GM19467 (cell line): ENCODE results near the gene DAB2IP.
"Not testable (repeated sequence)": the region's sequence is repeated elsewhere in the genome, so short reads cannot be mapped to it uniquely, and the experiment has no call there.

Experiments used
- ATAC-seq: cut with Tn5 transposase; IDR thresholded peaks from one replicate; pipeline ENCODE4 v1.9.1; 2021; ENCODE audit warnings: mild to moderate bottlenecking, moderate library complexity; ENCODE audit not compliant: unreplicated experiment

DAB2IP gene

DNA sequence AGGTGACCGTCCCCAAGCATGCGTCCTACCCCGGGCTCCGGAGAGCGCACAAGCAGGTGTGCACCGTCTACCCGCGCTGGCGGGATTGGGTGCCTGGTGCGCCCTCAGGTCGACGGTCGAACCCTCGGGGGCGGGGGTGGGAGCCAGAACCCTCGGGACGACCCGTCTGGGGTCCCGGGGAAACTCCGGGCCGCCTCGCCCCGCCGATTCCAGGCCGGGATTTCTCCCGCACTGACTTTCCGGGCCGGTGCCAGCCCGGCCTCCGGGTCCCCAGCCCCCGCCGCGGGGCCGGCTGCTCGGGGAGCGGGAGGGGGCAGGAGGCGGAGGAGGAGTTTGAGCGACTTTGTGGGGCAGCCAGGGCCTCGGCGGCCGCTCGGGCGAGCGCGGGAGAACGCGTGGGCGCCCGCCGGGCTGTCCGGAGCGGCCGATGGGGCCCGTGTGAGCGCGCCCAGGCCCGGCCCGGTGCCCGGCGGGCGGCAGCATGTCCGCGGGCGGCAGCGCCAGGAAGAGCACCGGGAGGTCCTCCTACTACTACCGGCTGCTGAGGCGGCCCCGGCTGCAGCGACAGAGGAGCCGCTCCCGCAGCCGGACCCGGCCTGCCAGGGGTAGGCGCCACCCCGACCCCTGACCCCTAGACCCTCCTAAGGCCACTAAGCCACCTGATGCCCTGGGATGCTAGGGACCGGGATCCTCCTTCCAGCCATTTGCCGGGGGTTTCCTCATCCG lies at the start of gene DAB2IP:
Gene DAB2IP, plus strand, starts transcription at position 340 of the 726 bp plus-strand sequence. Its CDS starts 142 bp downstream, at position 482.
- ATAC-seq: no peak

DNA sequence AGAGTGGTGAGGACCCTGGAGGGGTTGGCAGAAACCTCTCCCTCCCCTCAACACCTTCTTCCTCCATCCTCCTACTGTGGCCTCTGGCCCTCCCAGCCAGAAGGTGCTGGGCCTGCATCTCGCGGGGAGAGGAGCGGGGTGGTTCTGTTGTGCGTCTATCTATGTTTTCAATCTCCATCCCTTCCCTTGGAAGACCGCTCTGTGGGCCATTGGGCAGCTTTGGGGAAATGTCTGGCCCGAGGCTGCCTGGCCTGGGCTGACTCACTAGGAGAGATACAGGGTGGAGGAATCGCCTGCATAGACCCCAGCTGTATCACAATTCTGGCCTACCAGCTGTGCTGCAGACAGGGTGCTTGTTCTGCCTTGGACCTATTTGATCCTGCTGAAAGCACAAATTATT lies 48.4 kb upstream of the DAB2IP start:
- no peak for ATAC-seq

DNA sequence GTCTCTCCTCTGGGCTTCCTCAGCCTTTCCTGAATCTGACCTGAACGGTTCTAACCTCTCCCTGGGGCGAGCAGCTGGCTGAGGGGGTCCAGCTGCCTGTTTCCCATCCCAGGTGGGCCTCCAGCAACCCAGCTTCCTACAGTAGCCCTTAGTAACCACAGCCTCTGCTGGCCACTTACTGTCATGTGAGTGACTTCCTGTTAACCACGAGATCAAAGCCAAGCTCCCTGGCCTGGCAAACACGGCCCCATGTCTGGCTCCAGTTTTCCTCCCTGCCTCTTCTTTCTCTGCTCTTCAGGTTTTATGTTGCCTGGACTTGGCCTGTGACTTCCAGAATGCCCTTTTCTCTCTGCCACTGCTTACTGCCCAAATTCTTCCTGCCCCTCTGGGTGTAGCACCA lies 47.2 kb upstream of the DAB2IP start:
- ATAC-seq: no peak

DNA sequence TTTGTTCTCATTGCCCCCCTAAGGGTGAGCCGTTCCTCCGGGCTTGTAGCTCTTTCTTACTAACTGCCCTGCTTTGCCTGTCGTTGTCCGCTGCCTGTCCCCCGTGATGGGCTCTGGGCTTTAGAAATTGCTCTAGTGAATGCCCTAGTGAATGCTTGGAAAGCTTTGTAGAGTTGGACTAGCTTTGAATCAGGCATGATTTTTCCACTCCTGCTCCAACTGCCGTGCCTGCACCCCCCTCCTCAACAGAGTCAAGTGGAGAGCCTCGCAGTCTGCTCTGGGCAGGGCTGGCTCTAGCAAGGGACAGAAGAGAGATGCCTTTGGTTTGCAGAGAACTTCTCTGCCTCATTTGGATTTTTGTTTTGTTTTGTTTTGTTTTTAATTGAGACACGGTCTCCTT lies 46.8 kb upstream of the DAB2IP start:
- ATAC-seq: no peak

- ATAC-seq: no peak
Measured at GRCh38 chr9:121607434-121608167, 43.8 kb upstream of the DAB2IP start.

DNA sequence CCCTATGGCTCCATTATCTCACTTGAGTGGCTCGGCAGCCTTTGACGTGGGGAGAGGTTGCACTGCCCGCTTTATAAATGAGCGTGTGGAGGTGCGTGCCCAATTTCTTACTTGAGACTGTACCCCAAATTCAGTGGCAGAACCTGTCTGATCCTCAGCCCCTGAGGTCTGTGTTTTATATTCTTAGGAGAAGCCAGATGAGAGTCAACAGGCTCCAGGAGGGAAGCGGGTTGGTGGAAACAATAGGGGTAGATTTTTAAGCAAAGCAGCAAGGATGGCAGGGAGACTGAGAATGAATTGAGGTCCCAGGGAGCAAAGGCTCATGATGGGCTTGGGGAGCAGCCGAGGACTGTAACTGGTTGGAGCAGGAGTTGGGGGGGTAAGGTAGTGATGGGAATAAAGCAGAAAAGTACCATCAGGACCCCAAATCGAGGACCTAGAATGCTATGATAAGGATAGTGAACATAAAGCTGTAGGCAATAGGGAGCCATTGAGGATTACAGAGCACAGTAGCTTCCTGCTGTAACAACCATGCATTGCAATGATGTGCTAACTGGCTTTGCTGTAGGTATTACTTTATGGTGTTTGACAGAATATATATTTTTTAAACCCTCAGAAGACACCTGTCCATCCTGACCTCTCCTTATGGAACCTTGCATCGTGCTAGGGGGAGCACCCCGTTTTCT lies 43.1 kb upstream of the DAB2IP start:
- ATAC-seq: no peak

- no peak for ATAC-seq
Measured at GRCh38 chr9:121609822-121610637, 41.4 kb upstream of the DAB2IP start.

- ATAC-seq: no peak
Measured at GRCh38 chr9:121610638-121610953, 40.8 kb upstream of the DAB2IP start.

GRCh38 chr9:121612511-121612998 lies 38.9 kb upstream of the DAB2IP start:
- no peak for ATAC-seq

- ATAC-seq: no peak
Measured at GRCh38 chr9:121613009-121613752, 38.3 kb upstream of the DAB2IP start.

GRCh38 chr9:121616123-121616755 lies 35.2 kb upstream of the DAB2IP start:
- no peak for ATAC-seq

- ATAC-seq: no peak
Measured at GRCh38 chr9:121618504-121618903, 32.9 kb upstream of the DAB2IP start.

DNA sequence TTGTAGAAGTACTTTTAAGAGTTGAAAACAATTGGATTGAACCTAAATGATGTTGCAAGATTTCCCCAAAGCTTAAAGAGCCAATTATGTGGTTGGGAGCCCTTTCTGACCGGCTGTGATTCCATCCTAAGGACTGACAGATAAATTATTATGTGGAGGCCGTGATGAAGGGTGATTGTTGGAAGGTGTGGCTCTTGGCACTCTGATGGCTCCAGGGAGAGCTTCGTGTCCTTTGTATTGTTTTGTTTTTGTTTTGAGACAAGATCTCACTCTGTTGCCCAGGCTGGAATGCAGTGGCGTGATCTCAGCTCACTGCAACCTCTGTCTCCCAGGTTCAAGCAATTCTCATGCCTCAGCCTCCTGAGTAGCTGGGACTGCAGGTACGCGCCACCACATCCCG lies 32.5 kb upstream of the DAB2IP start:
- ATAC-seq: not testable (repeated sequence)

GRCh38 chr9:121619545-121620324 lies 31.7 kb upstream of the DAB2IP start:
- ATAC-seq: no peak

- ATAC-seq: no peak
Measured at GRCh38 chr9:121620325-121620673, 31.1 kb upstream of the DAB2IP start.

- no peak for ATAC-seq
Measured at GRCh38 chr9:121620777-121621449, 30.5 kb upstream of the DAB2IP start.

DNA sequence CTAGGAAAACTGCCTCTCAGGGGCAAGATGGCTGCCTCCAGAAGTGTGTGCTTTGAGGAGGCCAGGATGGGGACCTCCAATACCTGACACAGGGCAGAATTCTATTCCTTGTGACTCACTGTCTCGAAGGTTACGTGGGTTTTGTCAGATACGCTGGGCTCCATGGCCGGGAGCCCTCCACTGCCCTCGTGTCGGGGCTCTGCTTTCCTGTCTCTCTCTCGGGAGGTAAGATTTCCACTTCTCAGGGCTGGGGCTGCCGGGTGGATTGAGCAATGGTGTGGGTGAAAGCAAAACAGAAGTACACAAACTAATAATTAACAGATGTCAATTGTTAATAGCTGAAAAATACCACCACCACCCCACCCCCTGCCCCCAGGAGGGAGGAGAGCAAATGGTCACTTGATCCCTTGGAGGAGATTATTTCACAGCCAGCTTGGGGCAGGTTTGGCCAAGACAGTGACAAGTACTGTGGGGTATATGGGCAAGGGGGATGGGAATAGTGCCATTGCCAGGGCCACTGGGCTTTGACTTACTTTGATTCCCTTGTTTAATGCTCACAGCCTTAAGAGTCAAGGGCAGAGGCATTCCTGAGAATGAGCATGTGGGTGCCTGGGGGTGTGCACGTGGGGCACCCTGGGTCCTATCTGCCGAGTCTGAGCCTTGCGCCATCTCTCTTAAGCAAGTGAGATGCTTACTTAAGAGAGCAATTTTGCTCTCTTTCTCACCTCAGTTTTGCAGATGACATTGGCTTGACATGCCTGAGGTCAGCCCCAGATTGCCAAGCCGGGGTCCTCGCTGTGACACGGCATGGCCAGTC lies 28.8 kb upstream of the DAB2IP start:
- no peak for ATAC-seq

- not testable (repeated sequence) for ATAC-seq
Measured at GRCh38 chr9:121623430-121623829, 28.0 kb upstream of the DAB2IP start.
